ENCODE data around the gene NME3. TPM values are rescaled to one million over a fixed set of nuclear protein-coding genes. Genes with fewer than 3 reads are reported as not detected.

The NME3 gene
- total and polyA plus RNA-seq, 10 of the 15 experiments (the other 5 are each of a cell fraction or from before 2014, with no cell fraction given) = 0.61 to 55.5 (median 26.5) TPM

- TF ChIP-seq PKNOX1 (IDR thresholded peaks at IDR 0.05) = peak; percentile 28; the same call in 1 of the 2 replicates
- TF ChIP-seq RUNX3 (IDR thresholded peaks at IDR 0.05; ENCODE audit: low read length) = no peak
- TF ChIP-seq TCF3 (IDR thresholded peaks at IDR 0.05; ENCODE audit: borderline replicate concordance, insufficient read depth, low read depth, low read length) = 0 out of 2 replicates have a peak, but pooled peaks have one; percentile 1
- TF ChIP-seq ZBTB4 (CRISPR knock-in tag; IDR thresholded peaks at IDR 0.05) = no peak
- TF ChIP-seq RB1 (IDR thresholded peaks at IDR 0.05; ENCODE audit: borderline replicate concordance) = no peak
Observed at GRCh38 chr16:1772362-1772907, 1.1 kb upstream of the NME3 start, which contains the start of gene EME2 (continued).

- H2AFZ ChIP-seq (ENCODE audit: control insufficient read depth, low read depth, low read length) = no peak overlapping the region
- WGBS (ENCODE audit: insufficient coverage, insufficient replicate concordance, low lambda C conversion rate, missing lambda C conversion rate) = under 1% methylated on average over 22 of the region's 22 CpGs
- H3K79me2 ChIP-seq (ENCODE audit: control insufficient read depth, insufficient read depth, low read length) = peaks cover 43% of the 10 kb centered on the region
- ChIA-PET CTCF (interaction anchor here (0.8 to 1.9 kb wide), 3 partner anchors 9 to 66 kb away, joined by 3 to 12 read pairs (median 4); partner anchors contain the start of genes MAPK8IP3, NUBP2 and SPSB3), RAD21 (ENCODE audit: unreplicated experiment) (interaction anchor here (1.2 to 3.1 kb wide), 2 partner anchors 11 to 94 kb away, joined by 3 to 22 read pairs; partner anchors contain the start of genes JPT2, NUBP2 and SPSB3), SMC1A (ENCODE audit: uncharacterized antibody, unreplicated experiment) (interaction anchor here (1.2 kb wide), 1 partner anchor 10 kb away, joined by 4 read pairs; the partner anchor contains the start of genes NUBP2 and SPSB3), POLR2A (interaction anchor here (0.6 to 5.8 kb wide), 3 partner anchors 10 to 1136 kb away, joined by 3 to 39 read pairs (median 4); partner anchors contain the start of genes METTL26, NUBP2 and SPSB3)
- peak overlapping the region; percentile 100 for H3K4me3 ChIP-seq
- H3K4me1 ChIP-seq (ENCODE audit: control insufficient read depth, insufficient read depth, low read length) = peaks cover 15% of the 10 kb centered on the region
- in situ Hi-C loops (cut with MboI) = loop anchor here (5.0 kb wide), 1 partner anchor 60 kb away; no protein-coding TSS in a partner anchor
- H3K36me3 ChIP-seq (ENCODE audit: control insufficient read depth in 2 of 2, insufficient read depth in 2 of 2, low read length in 1 of 2) = peaks cover 0 to 20% of the 10 kb centered on the region in 2 experiments; a peak in 3 of 4 replicates
- peak overlapping the region; percentile 89 for H3K27ac ChIP-seq (ENCODE audit: control insufficient read depth, insufficient read depth)
- BruUV-seq (replicated peaks) = TSS peak; percentile 89
- H3K27me3 ChIP-seq (replicated peaks in 1 of 2; ENCODE audit: control insufficient read depth in 2 of 2, insufficient read depth in 2 of 2, low read length in 1 of 2) = no peaks in the 10 kb centered on the region
- ATAC-seq (no peak), DNase-seq (ENCODE audit: low read depth, low spot score) (no peak), FAIRE-seq (no peak)
- intact Hi-C loops (cut with micrococcal nuclease; ENCODE audit: unreplicated experiment) = loop anchor here (5.0 kb wide), 1 partner anchor 65 kb away; the partner anchor contains the start of gene MAPK8IP3
- peak overlapping the region; percentile 48 for H3K4me2 ChIP-seq (ENCODE audit: control insufficient read depth, insufficient read depth)
- no peaks in the 10 kb centered on the region for H4K20me1 ChIP-seq (ENCODE audit: control insufficient read depth, insufficient read depth)
- H3K9me3 ChIP-seq (replicated peaks; ENCODE audit: control insufficient read depth, insufficient read depth, low read length) = no peaks in the 10 kb centered on the region
- H3K9ac ChIP-seq (ENCODE audit: control insufficient read depth, insufficient read depth, low read length) = peak overlapping the region; percentile 78
- 0 out of 2 replicates have a peak, but pooled peaks have one; percentile 46 for TF ChIP-seq SIN3A (IDR thresholded peaks at IDR 0.05; ENCODE audit: low read depth, low read length)
- 0 out of 2 replicates have a peak, but pooled peaks have one; percentile 6 for TF ChIP-seq NKRF (conservative IDR thresholded peaks at IDR 0.05)
- no peak for TF ChIP-seq WRNIP1 (IDR thresholded peaks at IDR 0.05; ENCODE audit: borderline replicate concordance, low read depth, low read length)
- TF ChIP-seq IRF4 (IDR thresholded peaks at IDR 0.05; ENCODE audit: low read depth, low read length) = no peak
- peak; percentile 28; the same call in 1 of the 2 replicates for TF ChIP-seq RELB (IDR thresholded peaks at IDR 0.05; ENCODE audit: low read depth)
- TF ChIP-seq KDM1A (IDR thresholded peaks at IDR 0.05; ENCODE audit: borderline replicate concordance) = no peak
- no peak for TF ChIP-seq NFYB (IDR thresholded peaks at IDR 0.05; ENCODE audit: insufficient read depth, low read depth, low read length)
Observed at GRCh38 chr16:1771864-1772361, 570 bp upstream of the NME3 start.

Measured in GM12878 (cell line).